ENCODE measurements around the gene GHR. TPM values are rescaled to one million over a fixed set of nuclear protein-coding genes. Genes with fewer than 3 reads are reported as not detected.
A peak's percentile ranks its signal among the peaks of the same experiment; 100 is the strongest.

The GHR gene
- total and polyA plus RNA-seq, 7 donors, result 0.46 to 22.8 (median 9.1) TPM

- intact Hi-C loops (cut with DNase I), result no loop called here
- Histone ChIP-seq H3K27ac (no peak overlapping the region), H3K4me3 (no peak overlapping the region), H3K9me3 (no peaks in the 10 kb centered on the region), H3K27me3 (no peaks in the 10 kb centered on the region), H3K36me3 (no peaks in the 10 kb centered on the region), H3K4me1 (peaks cover 0 to 9% (median 4%) of the 10 kb centered on the region in 4 donors)
- DNase-seq, result no peak
- 90 to 94% methylated on average over 3 of the region's 3 CpGs for WGBS, 2 donors
- TF ChIP-seq POLR2AphosphoS5 (IDR thresholded peaks at IDR 0.05) (no peak), EP300 (IDR thresholded peaks at IDR 0.05) (no peak), CTCF (IDR thresholded peaks at IDR 0.05) (no peak), POLR2A (IDR thresholded peaks at IDR 0.05) (no peak)
Measured at GRCh38 chr5:42400474-42400873, 22.8 kb upstream of the GHR start.

- no peak overlapping the region for H3K27ac ChIP-seq
- 83 to 85% methylated on average over 2 of the region's 2 CpGs for WGBS, 2 donors
- H3K4me3 ChIP-seq, result no peak overlapping the region
- H3K27me3 ChIP-seq, result no peaks in the 10 kb centered on the region
- no peak for DNase-seq
- no peaks in the 10 kb centered on the region for H3K36me3 ChIP-seq
- TF ChIP-seq EP300 (IDR thresholded peaks at IDR 0.05) (no peak), POLR2AphosphoS5 (IDR thresholded peaks at IDR 0.05) (no peak), CTCF (IDR thresholded peaks at IDR 0.05) (no peak), POLR2A (IDR thresholded peaks at IDR 0.05) (no peak)
- peaks cover 0 to 9% (median 4%) of the 10 kb centered on the region in 4 donors for H3K4me1 ChIP-seq
- H3K9me3 ChIP-seq, result no peaks in the 10 kb centered on the region
- intact Hi-C loops (cut with DNase I), result no loop called here
Measured at GRCh38 chr5:42403236-42403635, 20.0 kb upstream of the GHR start.

DNA sequence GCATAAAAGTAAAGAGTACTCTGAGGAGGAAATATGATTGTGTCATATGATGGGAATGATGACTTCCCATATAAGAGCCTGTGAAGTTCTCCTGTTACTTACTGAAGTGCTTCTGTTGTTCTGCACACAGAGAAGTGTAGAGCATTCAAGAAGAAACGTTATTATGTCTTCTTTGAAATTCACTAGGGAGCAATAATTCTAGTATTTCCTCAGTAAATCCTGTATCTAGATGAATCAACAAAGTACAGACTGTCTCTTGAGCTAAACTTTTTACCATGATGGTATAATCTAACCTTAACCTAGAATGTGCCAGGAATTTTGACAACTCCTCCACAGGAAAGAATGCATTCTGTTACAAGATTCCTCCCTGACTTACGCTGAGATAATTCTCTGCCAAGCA, 18.9 kb upstream of the GHR start:
- Histone ChIP-seq H3K36me3 (no peaks in the 10 kb centered on the region), H3K27me3 (no peaks in the 10 kb centered on the region), H3K4me1 (peaks cover 0 to 9% (median 4%) of the 10 kb centered on the region in 4 donors), H3K4me3 (no peak overlapping the region), H3K9me3 (no peaks in the 10 kb centered on the region), H3K27ac (no peak overlapping the region)
- DNase-seq, result no peak
- TF ChIP-seq POLR2AphosphoS5 (IDR thresholded peaks at IDR 0.05), result no peak
- no peak for TF ChIP-seq POLR2A (IDR thresholded peaks at IDR 0.05)
- TF ChIP-seq EP300 (IDR thresholded peaks at IDR 0.05), result no peak
- no peak for TF ChIP-seq CTCF (IDR thresholded peaks at IDR 0.05)
- 60 to 66% methylated on average over 2 of the region's 2 CpGs for WGBS, 2 donors
- intact Hi-C loops (cut with DNase I), result no loop called here

GRCh38 chr5:42419294-42419693, 3.9 kb upstream of the GHR start:
- 91 to 94% methylated on average over 1 of the region's 1 CpG for WGBS, 2 donors
- TF ChIP-seq EP300 (IDR thresholded peaks at IDR 0.05) (no peak), POLR2A (IDR thresholded peaks at IDR 0.05) (no peak), POLR2AphosphoS5 (IDR thresholded peaks at IDR 0.05) (no peak), CTCF (IDR thresholded peaks at IDR 0.05) (no peak)
- Histone ChIP-seq H3K4me1 (peaks cover 0 to 10% (median 5%) of the 10 kb centered on the region in 4 donors), H3K36me3 (no peaks in the 10 kb centered on the region), H3K27me3 (no peaks in the 10 kb centered on the region), H3K9me3 (no peaks in the 10 kb centered on the region), H3K27ac (no peak overlapping the region), H3K4me3 (no peak overlapping the region)
- intact Hi-C loops (cut with DNase I), result no loop called here
- DNase-seq, result no peak

GRCh38 chr5:42422656-42423280, 471 bp upstream of the GHR start:
- intact Hi-C loops (cut with DNase I), result loop anchor here (1.0 to 10.0 kb wide), 4 partner anchors 72 to 345 kb away; no protein-coding TSS in a partner anchor
- peaks cover 0 to 35% (median 29%) of the 10 kb centered on the region in 4 donors for H3K4me1 ChIP-seq
- 19 to 34% methylated on average over 7 of the region's 7 CpGs for WGBS, 2 donors
- H3K4me3 ChIP-seq, result peak overlapping the region; percentile 58 to 70 (median 66)
- TF ChIP-seq POLR2AphosphoS5 (IDR thresholded peaks at IDR 0.05) (no peak), EP300 (IDR thresholded peaks at IDR 0.05) (no peak), POLR2A (IDR thresholded peaks at IDR 0.05) (no peak), CTCF (IDR thresholded peaks at IDR 0.05) (no peak)
- no peaks in the 10 kb centered on the region for H3K36me3 ChIP-seq
- no peaks in the 10 kb centered on the region for H3K27me3 ChIP-seq
- DNase-seq, result no peak
- H3K27ac ChIP-seq, result peak overlapping the region; percentile 86 to 91 (median 90)
- H3K9me3 ChIP-seq, result no peaks in the 10 kb centered on the region
